SK-N-SH treated with all-trans-retinoic acid at 6 μM for 48 hours (cell line): ENCODE measurements around the gene DHX8.

ENCODE experiments used
- ARNTL ChIP-seq: fragments of 450-650 bp; formaldehyde crosslinking; IDR thresholded peaks from 2 replicates; pipeline ENCODE4 v1.5.0; 2020; ENCODE audit warnings: low read depth, mild to moderate bottlenecking, moderate library complexity, borderline replicate concordance
- CSDC2 ChIP-seq: fragments of 250-450 bp; sonication (Bioruptor Pico); IDR thresholded peaks from 2 replicates; pipeline ENCODE4 v1.5.0; 2020; ENCODE audit warnings: mild to moderate bottlenecking, moderate library complexity
- GLIS3 ChIP-seq: fragments of 250-450 bp; sonication (Bioruptor Pico); IDR thresholded peaks from 2 replicates; pipeline ENCODE4 v1.5.0; 2020; ENCODE audit warnings: mild to moderate bottlenecking, moderate library complexity
- PPARA ChIP-seq: fragments of 250-450 bp; sonication (Bioruptor Pico); IDR thresholded peaks from 2 replicates; pipeline ENCODE4 v1.5.0; 2020; ENCODE audit warnings: mild to moderate bottlenecking, borderline replicate concordance
- RARB ChIP-seq: fragments of 250-450 bp; sonication (Bioruptor Pico); IDR thresholded peaks from 2 replicates; pipeline ENCODE4 v1.8.0; 2021; ENCODE audit warnings: mild to moderate bottlenecking, moderate library complexity
- SNAI2 ChIP-seq: fragments of 250-450 bp; sonication (Bioruptor Pico); IDR thresholded peaks from 2 replicates; pipeline ENCODE4 v1.5.0; 2020; ENCODE audit warnings: mild to moderate bottlenecking, moderate library complexity
- TOX ChIP-seq: fragments of 250-450 bp; sonication (Bioruptor Pico); IDR thresholded peaks from 2 replicates; pipeline ENCODE4 v1.8.0; 2021; ENCODE audit warnings: mild to moderate bottlenecking, moderate library complexity, borderline replicate concordance
- ZC3H10 ChIP-seq: fragments of 250-450 bp; sonication (Bioruptor Pico); IDR thresholded peaks from 2 replicates; pipeline ENCODE4 v1.5.1; 2021; ENCODE audit warnings: mild to moderate bottlenecking, moderate library complexity
- ZFP30 ChIP-seq: fragments of 450-650 bp; formaldehyde crosslinking; IDR thresholded peaks from 2 replicates; pipeline ENCODE4 v1.5.0; 2022; ENCODE audit warnings: mild to moderate bottlenecking, moderate library complexity
- ZNF70 ChIP-seq: fragments of 450-650 bp; formaldehyde crosslinking; IDR thresholded peaks from 2 replicates; pipeline ENCODE4 v1.5.0; 2020; ENCODE audit warnings: mild to moderate bottlenecking, moderate library complexity
- TF ChIP-seq, protein P1 (sequence below): fragments of 250-450 bp; sonication (Bioruptor Pico); IDR thresholded peaks from 2 replicates; pipeline ENCODE4 v1.5.0; 2020; ENCODE audit warnings: mild to moderate bottlenecking, moderate library complexity
- TF ChIP-seq, protein P2 (sequence below): fragments of 250-450 bp; sonication (Bioruptor Pico); IDR thresholded peaks from 2 replicates; pipeline ENCODE4 v1.8.0; 2020; ENCODE audit warnings: mild to moderate bottlenecking, moderate library complexity, borderline replicate concordance

DNA sequence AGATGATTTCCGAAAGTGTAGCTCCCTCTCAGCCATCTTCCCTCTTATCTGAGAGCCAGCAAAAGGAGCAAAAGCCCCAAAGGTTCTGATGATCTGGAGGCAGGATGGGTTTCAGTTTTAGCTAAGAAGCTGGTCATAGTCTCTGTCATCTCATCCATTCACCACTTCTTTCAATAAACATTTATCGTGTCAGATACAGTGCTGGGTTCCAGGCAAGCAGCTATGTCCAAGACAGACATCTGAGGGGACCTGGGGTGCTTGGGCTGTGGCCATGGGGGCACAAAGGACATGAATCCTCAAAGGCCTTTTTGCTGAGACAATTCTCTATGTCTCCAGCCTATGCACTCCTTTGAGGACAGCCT lies 63.4 kb downstream of the DHX8 start:
- TF ChIP-seq, protein P1, sequence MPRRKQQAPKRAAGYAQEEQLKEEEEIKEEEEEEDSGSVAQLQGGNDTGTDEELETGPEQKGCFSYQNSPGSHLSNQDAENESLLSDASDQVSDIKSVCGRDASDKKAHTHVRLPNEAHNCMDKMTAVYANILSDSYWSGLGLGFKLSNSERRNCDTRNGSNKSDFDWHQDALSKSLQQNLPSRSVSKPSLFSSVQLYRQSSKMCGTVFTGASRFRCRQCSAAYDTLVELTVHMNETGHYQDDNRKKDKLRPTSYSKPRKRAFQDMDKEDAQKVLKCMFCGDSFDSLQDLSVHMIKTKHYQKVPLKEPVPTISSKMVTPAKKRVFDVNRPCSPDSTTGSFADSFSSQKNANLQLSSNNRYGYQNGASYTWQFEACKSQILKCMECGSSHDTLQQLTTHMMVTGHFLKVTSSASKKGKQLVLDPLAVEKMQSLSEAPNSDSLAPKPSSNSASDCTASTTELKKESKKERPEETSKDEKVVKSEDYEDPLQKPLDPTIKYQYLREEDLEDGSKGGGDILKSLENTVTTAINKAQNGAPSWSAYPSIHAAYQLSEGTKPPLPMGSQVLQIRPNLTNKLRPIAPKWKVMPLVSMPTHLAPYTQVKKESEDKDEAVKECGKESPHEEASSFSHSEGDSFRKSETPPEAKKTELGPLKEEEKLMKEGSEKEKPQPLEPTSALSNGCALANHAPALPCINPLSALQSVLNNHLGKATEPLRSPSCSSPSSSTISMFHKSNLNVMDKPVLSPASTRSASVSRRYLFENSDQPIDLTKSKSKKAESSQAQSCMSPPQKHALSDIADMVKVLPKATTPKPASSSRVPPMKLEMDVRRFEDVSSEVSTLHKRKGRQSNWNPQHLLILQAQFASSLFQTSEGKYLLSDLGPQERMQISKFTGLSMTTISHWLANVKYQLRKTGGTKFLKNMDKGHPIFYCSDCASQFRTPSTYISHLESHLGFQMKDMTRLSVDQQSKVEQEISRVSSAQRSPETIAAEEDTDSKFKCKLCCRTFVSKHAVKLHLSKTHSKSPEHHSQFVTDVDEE (CRISPR knock-in tag), result no peak
- TF ChIP-seq ZC3H10 (CRISPR knock-in tag), result no peak
- TF ChIP-seq ZFP30 (CRISPR knock-in tag), result no peak
- no peak for TF ChIP-seq GLIS3 (CRISPR knock-in tag)
- no peak for TF ChIP-seq ZNF70 (CRISPR knock-in tag)
- no peak for TF ChIP-seq SNAI2
- no peak for TF ChIP-seq TOX (CRISPR knock-in tag)
- TF ChIP-seq PPARA, result no peak
- TF ChIP-seq ARNTL (CRISPR knock-in tag), result no peak
- TF ChIP-seq, protein P2, sequence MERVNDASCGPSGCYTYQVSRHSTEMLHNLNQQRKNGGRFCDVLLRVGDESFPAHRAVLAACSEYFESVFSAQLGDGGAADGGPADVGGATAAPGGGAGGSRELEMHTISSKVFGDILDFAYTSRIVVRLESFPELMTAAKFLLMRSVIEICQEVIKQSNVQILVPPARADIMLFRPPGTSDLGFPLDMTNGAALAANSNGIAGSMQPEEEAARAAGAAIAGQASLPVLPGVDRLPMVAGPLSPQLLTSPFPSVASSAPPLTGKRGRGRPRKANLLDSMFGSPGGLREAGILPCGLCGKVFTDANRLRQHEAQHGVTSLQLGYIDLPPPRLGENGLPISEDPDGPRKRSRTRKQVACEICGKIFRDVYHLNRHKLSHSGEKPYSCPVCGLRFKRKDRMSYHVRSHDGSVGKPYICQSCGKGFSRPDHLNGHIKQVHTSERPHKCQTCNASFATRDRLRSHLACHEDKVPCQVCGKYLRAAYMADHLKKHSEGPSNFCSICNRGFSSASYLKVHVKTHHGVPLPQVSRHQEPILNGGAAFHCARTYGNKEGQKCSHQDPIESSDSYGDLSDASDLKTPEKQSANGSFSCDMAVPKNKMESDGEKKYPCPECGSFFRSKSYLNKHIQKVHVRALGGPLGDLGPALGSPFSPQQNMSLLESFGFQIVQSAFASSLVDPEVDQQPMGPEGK (CRISPR knock-in tag), result no peak
- TF ChIP-seq CSDC2 (CRISPR knock-in tag), result no peak
- no peak for TF ChIP-seq RARB (CRISPR knock-in tag)
